Type B pancreatic cell (in vitro differentiated cells): Measurements from ENCODE around the gene VAT1L. TPM values are rescaled to one million over a fixed set of nuclear protein-coding genes. Genes with fewer than 3 reads are reported as not detected.

Experiments used
- DNase-seq: peaks from one replicate; pipeline ENCODE4 v3.0.0; 2021; ENCODE audit warnings: mixed read lengths; ENCODE audit not compliant: unreplicated experiment; ENCODE audit errors: extremely low spot score
- H3K27ac Mint-ChIP-seq: 2 replicates; pipeline ENCODE4 v1.8.0; 2021; ENCODE audit warnings: mild to moderate bottlenecking, mixed read lengths
- H3K27me3 Mint-ChIP-seq: 2 replicates; pipeline ENCODE4 v1.8.0; 2021; ENCODE audit warnings: mixed read lengths
- H3K36me3 Mint-ChIP-seq: 2 replicates; pipeline ENCODE4 v1.8.0; 2021; ENCODE audit warnings: mixed read lengths
- H3K4me1 Mint-ChIP-seq: one replicate; pipeline ENCODE4 v1.8.0; 2021; ENCODE audit warnings: mixed read lengths; ENCODE audit not compliant: unreplicated experiment
- H3K4me3 Mint-ChIP-seq: 2 replicates; pipeline ENCODE4 v1.8.0; 2021; ENCODE audit warnings: mild to moderate bottlenecking, mixed read lengths
- H3K9me3 Mint-ChIP-seq: 2 replicates; pipeline ENCODE4 v1.8.0; 2021; ENCODE audit warnings: mixed read lengths
- CTCF ChIP-seq: fragments of 200-600 bp; sonication (generic); conservative IDR thresholded peaks from 2 replicates; pipeline ENCODE4 v1.5.0; 2021; ENCODE audit warnings: antibody characterized with exemption, mild to moderate bottlenecking
- total RNA-seq: library from RNA; stranded (reverse); gene quantifications from 2 replicates; pipeline ENCODE4 v1.2.1, GENCODE V29; 2021; ENCODE audit warnings: low replicate concordance

The VAT1L gene
- total RNA-seq, 1 donor from 2014 or later: 12.4 TPM

GRCh38 chr16:77841502-77841763, 53.1 kb downstream of the VAT1L start:
- Mint-ChIP-seq H3K4me1 (peaks cover 22% of the 10 kb centered on the region), H3K36me3 (peaks cover 3% of the 10 kb centered on the region), H3K4me3 (no peak overlapping the region), H3K27me3 (peaks cover 4% of the 10 kb centered on the region), H3K9me3 (no peaks in the 10 kb centered on the region), H3K27ac (peak overlapping the region; percentile 48)
- DNase-seq: no peak
- no peak for TF ChIP-seq CTCF

- peaks cover 4% of the 10 kb centered on the region for H3K27me3 Mint-ChIP-seq
- H3K27ac Mint-ChIP-seq: no peak overlapping the region
- no peak for TF ChIP-seq CTCF
- peaks cover 3% of the 10 kb centered on the region for H3K36me3 Mint-ChIP-seq
- H3K4me1 Mint-ChIP-seq: peaks cover 22% of the 10 kb centered on the region
- no peaks in the 10 kb centered on the region for H3K9me3 Mint-ChIP-seq
- H3K4me3 Mint-ChIP-seq: no peak overlapping the region
- DNase-seq: no peak
Observed at GRCh38 chr16:77842468-77842867, 54.1 kb downstream of the VAT1L start.

DNA sequence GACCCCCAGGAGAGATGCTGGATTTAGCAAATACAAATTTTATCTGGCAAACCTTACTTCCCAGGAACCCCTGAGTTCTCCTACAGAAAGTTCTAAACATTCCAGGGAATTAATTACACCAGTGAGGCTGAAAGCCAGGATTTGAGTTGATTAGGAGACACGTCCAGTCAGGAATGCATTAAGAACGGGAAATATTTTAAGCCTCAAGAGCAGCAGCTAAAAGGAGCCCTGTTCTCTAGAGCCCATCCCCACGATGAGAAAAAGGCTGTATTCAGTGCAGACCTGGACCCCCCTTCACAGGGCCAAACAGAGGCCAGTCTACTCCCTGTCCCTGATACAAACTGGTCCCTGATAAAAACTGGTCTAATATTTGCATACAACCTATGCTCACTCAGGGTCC, 55.0 kb downstream of the VAT1L start:
- H3K27ac Mint-ChIP-seq: no peak overlapping the region

GRCh38 chr16:77844801-77845200, 56.4 kb downstream of the VAT1L start:
- Mint-ChIP-seq H3K4me3 (no peak overlapping the region), H3K4me1 (peaks cover 7% of the 10 kb centered on the region), H3K27me3 (no peaks in the 10 kb centered on the region), H3K9me3 (no peaks in the 10 kb centered on the region), H3K27ac (no peak overlapping the region), H3K36me3 (no peaks in the 10 kb centered on the region)
- no peak for TF ChIP-seq CTCF
- DNase-seq: no peak

More for the DNA sequence above, 55.0 kb downstream of the VAT1L start:
- H3K27me3 Mint-ChIP-seq: peaks cover 4% of the 10 kb centered on the region
- no peaks in the 10 kb centered on the region for H3K9me3 Mint-ChIP-seq
- no peak for TF ChIP-seq CTCF
- peaks cover 14% of the 10 kb centered on the region for H3K4me1 Mint-ChIP-seq
- no peak overlapping the region for H3K4me3 Mint-ChIP-seq
- no peak for DNase-seq
- H3K36me3 Mint-ChIP-seq: peaks cover 3% of the 10 kb centered on the region

GRCh38 chr16:77849646-77850258, 61.4 kb downstream of the VAT1L start:
- peaks cover 4% of the 10 kb centered on the region for H3K4me1 Mint-ChIP-seq
- H3K27ac Mint-ChIP-seq: no peak overlapping the region
- no peak overlapping the region for H3K4me3 Mint-ChIP-seq
- peaks cover 4% of the 10 kb centered on the region for H3K27me3 Mint-ChIP-seq
- H3K9me3 Mint-ChIP-seq: no peaks in the 10 kb centered on the region
- TF ChIP-seq CTCF: no peak
- no peaks in the 10 kb centered on the region for H3K36me3 Mint-ChIP-seq
- DNase-seq: no peak
